Suprapubic skin (tissue), 4 donors: ENCODE data around the gene NPHP1.

ENCODE experiments used
- EP300 ChIP-seq: sonication (generic); formaldehyde crosslinking; IDR thresholded peaks from one replicate; pipeline ENCODE4 v1.6.1; 2017; ENCODE audit warnings: antibody characterized with exemption
- POLR2A ChIP-seq, 2 donors: fragments of 450-650 bp; IDR thresholded peaks; one replicate each; pipeline ENCODE4 v1.6.1; 2017; ENCODE audit warnings: antibody characterized with exemption in 2 of 2, mild to moderate bottlenecking in 2 of 2, moderate library complexity in 2 of 2
- POLR2AphosphoS5 ChIP-seq, 3 donors: sonication (generic); formaldehyde crosslinking; IDR thresholded peaks; one replicate each; pipeline ENCODE4 v1.6.1; 2017; ENCODE audit warnings: antibody characterized with exemption in 3 of 3
- TF ChIP-seq, protein P1 (sequence below), 2 donors: fragments of 200-600 bp in 1 of 2; fragments of 450-650 bp in 1 of 2; sonication (generic) in 1 of 2; IDR thresholded peaks; one replicate each; pipeline ENCODE4 v1.5.1; 2016 to 2019; ENCODE audit warnings: antibody characterized with exemption in 2 of 2, mild to moderate bottlenecking in 1 of 2, moderate library complexity in 1 of 2

GRCh38 chr2:110220190-110220564 is 15.4 kb upstream of the NPHP1 start:
- TF ChIP-seq, protein P1, sequence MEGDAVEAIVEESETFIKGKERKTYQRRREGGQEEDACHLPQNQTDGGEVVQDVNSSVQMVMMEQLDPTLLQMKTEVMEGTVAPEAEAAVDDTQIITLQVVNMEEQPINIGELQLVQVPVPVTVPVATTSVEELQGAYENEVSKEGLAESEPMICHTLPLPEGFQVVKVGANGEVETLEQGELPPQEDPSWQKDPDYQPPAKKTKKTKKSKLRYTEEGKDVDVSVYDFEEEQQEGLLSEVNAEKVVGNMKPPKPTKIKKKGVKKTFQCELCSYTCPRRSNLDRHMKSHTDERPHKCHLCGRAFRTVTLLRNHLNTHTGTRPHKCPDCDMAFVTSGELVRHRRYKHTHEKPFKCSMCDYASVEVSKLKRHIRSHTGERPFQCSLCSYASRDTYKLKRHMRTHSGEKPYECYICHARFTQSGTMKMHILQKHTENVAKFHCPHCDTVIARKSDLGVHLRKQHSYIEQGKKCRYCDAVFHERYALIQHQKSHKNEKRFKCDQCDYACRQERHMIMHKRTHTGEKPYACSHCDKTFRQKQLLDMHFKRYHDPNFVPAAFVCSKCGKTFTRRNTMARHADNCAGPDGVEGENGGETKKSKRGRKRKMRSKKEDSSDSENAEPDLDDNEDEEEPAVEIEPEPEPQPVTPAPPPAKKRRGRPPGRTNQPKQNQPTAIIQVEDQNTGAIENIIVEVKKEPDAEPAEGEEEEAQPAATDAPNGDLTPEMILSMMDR (IDR thresholded peaks at IDR 0.05) = no peak
- TF ChIP-seq POLR2AphosphoS5 (IDR thresholded peaks at IDR 0.05) (no peak), POLR2A (IDR thresholded peaks at IDR 0.05) (no peak), EP300 (no peak)
